ENCODE data around the gene TTC32. TPM values are rescaled to one million over a fixed set of nuclear protein-coding genes. Genes with fewer than 3 reads are reported as not detected.
A peak's percentile ranks its signal among the peaks of the same experiment; 100 is the strongest.
"Not testable (repeated sequence)": the region's sequence is repeated elsewhere in the genome, so short reads cannot be mapped to it uniquely, and the experiment has no call there.

The TTC32 gene
- 10 to 100 TPM; 16.1 to 18.9 TPM for total RNA-seq

- ATAC-seq (peak; percentile 84 to 88), DNase-seq (ENCODE audit: low spot score in 2 of 2) (peak; percentile 91 to 93)
- peaks cover 0 to 7% of the 10 kb centered on the region in 2 donors for H3K9me3 Mint-ChIP-seq
- H3K36me3 Mint-ChIP-seq, result peaks cover 10 to 18% of the 10 kb centered on the region in 2 donors
- H3K27ac Mint-ChIP-seq, result peak within 1 kb of the TSS; percentile 94 to 96
These were observed at the start of gene TTC32 for GRCh38 chr2:19901442-19902215. TTC32 (minus strand) TSS chr2:19901983; CDS start chr2:19901854, 129 bp downstream.

GRCh38 chr2:19949071-19949470 is 47.3 kb upstream of the TTC32 start:
- Mint-ChIP-seq H3K27ac (no peak overlapping the region), H3K9me3 (no peaks in the 10 kb centered on the region), H3K36me3 (no peaks in the 10 kb centered on the region)
- no peak for DNase-seq (ENCODE audit: low spot score in 2 of 2)
- ATAC-seq, result no peak

- DNase-seq (ENCODE audit: low spot score in 2 of 2), result no peak
- Mint-ChIP-seq H3K9me3 (no peaks in the 10 kb centered on the region), H3K27ac (no peak overlapping the region), H3K36me3 (no peaks in the 10 kb centered on the region)
- ATAC-seq, result no peak
These were observed 45.6 kb upstream of the TTC32 start for GRCh38 chr2:19947184-19947940.

- Mint-ChIP-seq H3K27ac (no peak overlapping the region), H3K36me3 (no peaks in the 10 kb centered on the region), H3K9me3 (no peaks in the 10 kb centered on the region)
- ATAC-seq (no peak), DNase-seq (ENCODE audit: low spot score in 2 of 2) (no peak)
These were observed 42.5 kb upstream of the TTC32 start for GRCh38 chr2:19944205-19944845.

GRCh38 chr2:19943189-19943588 is 41.4 kb upstream of the TTC32 start:
- no peak overlapping the region for H3K27ac Mint-ChIP-seq
- DNase-seq (ENCODE audit: low spot score in 2 of 2) (no peak), ATAC-seq (no peak)
- no peaks in the 10 kb centered on the region for H3K9me3 Mint-ChIP-seq
- H3K36me3 Mint-ChIP-seq, result no peaks in the 10 kb centered on the region

GRCh38 chr2:19942199-19942598 is 40.4 kb upstream of the TTC32 start:
- ATAC-seq (no peak), DNase-seq (ENCODE audit: low spot score in 2 of 2) (no peak)
- Mint-ChIP-seq H3K36me3 (peaks cover 0 to 5% of the 10 kb centered on the region in 2 donors), H3K9me3 (no peaks in the 10 kb centered on the region), H3K27ac (no peak overlapping the region)

- H3K9me3 Mint-ChIP-seq, result no peaks in the 10 kb centered on the region
- ATAC-seq (no peak), DNase-seq (ENCODE audit: low spot score in 2 of 2) (no peak)
- H3K27ac Mint-ChIP-seq, result no peak overlapping the region
- peaks cover 0 to 5% of the 10 kb centered on the region in 2 donors for H3K36me3 Mint-ChIP-seq
These were observed 35.2 kb upstream of the TTC32 start for GRCh38 chr2:19937004-19937403.

GRCh38 chr2:19936203-19936602 is 34.4 kb upstream of the TTC32 start:
- no peaks in the 10 kb centered on the region for H3K9me3 Mint-ChIP-seq
- ATAC-seq (no peak), DNase-seq (ENCODE audit: low spot score in 2 of 2) (no peak)

GRCh38 chr2:19933351-19933981 is 31.7 kb upstream of the TTC32 start:
- Mint-ChIP-seq H3K9me3 (no peaks in the 10 kb centered on the region), H3K36me3 (peaks cover 11 to 17% of the 10 kb centered on the region in 2 donors), H3K27ac (no peak overlapping the region)
- DNase-seq (ENCODE audit: low spot score in 2 of 2), result no peak
- no peak for ATAC-seq

More at GRCh38 chr2:19936203-19936602, 34.4 kb upstream of the TTC32 start:
- Mint-ChIP-seq H3K36me3 (peaks cover 0 to 5% of the 10 kb centered on the region in 2 donors), H3K27ac (no peak overlapping the region)

- peaks cover 14 to 22% of the 10 kb centered on the region in 2 donors for H3K36me3 Mint-ChIP-seq
- no peak overlapping the region for H3K27ac Mint-ChIP-seq
- ATAC-seq (no peak), DNase-seq (ENCODE audit: low spot score in 2 of 2) (no peak)
- no peaks in the 10 kb centered on the region for H3K9me3 Mint-ChIP-seq
These were observed 31.1 kb upstream of the TTC32 start for GRCh38 chr2:19932928-19933327.

- no peak overlapping the region for H3K27ac Mint-ChIP-seq
- H3K9me3 Mint-ChIP-seq, result peaks cover 11 to 12% of the 10 kb centered on the region in 2 donors
- DNase-seq (ENCODE audit: low spot score in 2 of 2) (no peak), ATAC-seq (no peak)
- peaks cover 39 to 41% of the 10 kb centered on the region in 2 donors for H3K36me3 Mint-ChIP-seq
These were observed 27.4 kb upstream of the TTC32 start for GRCh38 chr2:19929226-19929625.

- Mint-ChIP-seq H3K9me3 (peaks cover 11 to 12% of the 10 kb centered on the region in 2 donors), H3K36me3 (peaks cover 46 to 48% of the 10 kb centered on the region in 2 donors)
- ATAC-seq; H3K27ac Mint-ChIP-seq; DNase-seq (ENCODE audit: low spot score in 2 of 2): not testable (repeated sequence)
These were observed 26.0 kb upstream of the TTC32 start for GRCh38 chr2:19927816-19928215.

- DNase-seq (ENCODE audit: low spot score in 2 of 2); H3K27ac Mint-ChIP-seq; ATAC-seq: not testable (repeated sequence)
- Mint-ChIP-seq H3K9me3 (peaks cover 11 to 12% of the 10 kb centered on the region in 2 donors), H3K36me3 (peaks cover 45 to 67% of the 10 kb centered on the region in 2 donors)
These were observed 22.7 kb upstream of the TTC32 start for GRCh38 chr2:19924526-19924925.

- ATAC-seq; H3K9me3 Mint-ChIP-seq; DNase-seq (ENCODE audit: low spot score in 2 of 2); H3K27ac Mint-ChIP-seq: not testable (repeated sequence)
- peaks cover 36 to 52% of the 10 kb centered on the region in 2 donors for H3K36me3 Mint-ChIP-seq
These were observed 20.4 kb upstream of the TTC32 start for GRCh38 chr2:19922188-19922587.

GRCh38 chr2:19916385-19916950 is 14.7 kb upstream of the TTC32 start:
- DNase-seq (ENCODE audit: low spot score in 2 of 2) (no peak), ATAC-seq (no peak)
- no peaks in the 10 kb centered on the region for H3K9me3 Mint-ChIP-seq
- no peak overlapping the region for H3K27ac Mint-ChIP-seq
- H3K36me3 Mint-ChIP-seq, result peaks cover 7 to 23% of the 10 kb centered on the region in 2 donors

- H3K9me3 Mint-ChIP-seq, result no peaks in the 10 kb centered on the region
- H3K27ac Mint-ChIP-seq, result no peak overlapping the region
- peaks cover 2 to 8% of the 10 kb centered on the region in 2 donors for H3K36me3 Mint-ChIP-seq
- DNase-seq (ENCODE audit: low spot score in 2 of 2), result no peak
- ATAC-seq, result no peak
These were observed 12.6 kb upstream of the TTC32 start for GRCh38 chr2:19914266-19914975.

Data from activated naive CD4-positive, alpha-beta T cell treated with anti-CD3 and anti-CD28 coated beads, Interleukin-2, amount 50 U/mL, for 72 hours (primary cell).